K562 (cell line): Measurements from ENCODE around the gene BCL10. TPM values are rescaled to one million over a fixed set of nuclear protein-coding genes. Genes with fewer than 3 reads are reported as not detected.
A peak's percentile ranks its signal among the peaks of the same experiment; 100 is the strongest.

Experiments used
- CAMTA2 ChIP-seq: fragments of 250-450 bp; sonication (Bioruptor Pico); conservative IDR thresholded peaks from 2 replicates; pipeline ENCODE4 v1.5.1; 2022
- ESRRA ChIP-seq: fragments of 450-650 bp; IDR thresholded peaks from 2 replicates; pipeline ENCODE4 v1.6.1; 2014; ENCODE audit warnings: low read depth, mild to moderate bottlenecking, moderate library complexity, borderline replicate concordance
- FOSL1 ChIP-seq: fragments of 200-800 bp; sonication (Bioruptor generic); conservative IDR thresholded peaks from 2 replicates; pipeline ENCODE4 v1.6.1; 2016; ENCODE audit warnings: missing genetic modification characterization, missing compliant biosample characterization
- JUND ChIP-seq, 2 experiments: IDR thresholded peaks; 2 replicates in 1 of 2; 3 replicates in 1 of 2; pipeline ENCODE4 v1.6.1; 2011; ENCODE audit warnings: borderline replicate concordance in 2 of 2, low read depth in 2 of 2, low read length in 2 of 2, improper control_type of control experiment in 1 of 2, missing biosample characterization in 1 of 2, missing genetic modification characterization in 1 of 2, missing genetic modification reagents in 1 of 2
- KDM1A ChIP-seq, 2 experiments: fragments of 450-650 bp; IDR thresholded peaks; 2 replicates each; pipeline ENCODE4 v1.6.1; 2016; ENCODE audit warnings: mild to moderate bottlenecking in 2 of 2
- KDM2B ChIP-seq: fragments of 250-450 bp; sonication (Bioruptor Pico); IDR thresholded peaks from 2 replicates; pipeline ENCODE4 v1.8.0; 2021; ENCODE audit warnings: mild to moderate bottlenecking, moderate library complexity
- MXI1 ChIP-seq: IDR thresholded peaks from 2 replicates; pipeline ENCODE4 v1.6.1; 2011; ENCODE audit warnings: low read depth, mild to moderate bottlenecking, improper control_type of control experiment, low read length
- NEUROD1 ChIP-seq: fragments of 150-350 bp; IDR thresholded peaks from 2 replicates; pipeline ENCODE4 v1.6.1; 2014; ENCODE audit warnings: borderline replicate concordance, low read length, low read depth; ENCODE audit not compliant: partially characterized antibody
- RBFOX2 ChIP-seq: fragments of 200-400 bp; formaldehyde crosslinking; IDR thresholded peaks from 2 replicates; pipeline ENCODE4 v1.6.1; 2017; ENCODE audit warnings: low read depth, mild to moderate bottlenecking, low read length, moderate library complexity
- RHOXF2B ChIP-seq: fragments of 250-450 bp; sonication (Bioruptor Pico); conservative IDR thresholded peaks from 2 replicates; pipeline ENCODE4 v1.5.1; 2021
- SMC3 ChIP-seq: conservative IDR thresholded peaks from 2 replicates; pipeline ENCODE4 v1.6.1; 2011; ENCODE audit warnings: low read depth, low read length, improper control_type of control experiment; ENCODE audit not compliant: insufficient read depth
- ZNF174 ChIP-seq: fragments of 250-450 bp; sonication (Bioruptor Pico); IDR thresholded peaks from 2 replicates; pipeline ENCODE4 v1.4.0; 2020; ENCODE audit warnings: mild to moderate bottlenecking
- ZNF316 ChIP-seq: fragments of 450-650 bp; IDR thresholded peaks from 2 replicates; pipeline ENCODE4 v1.6.1; 2016
- ZNF407 ChIP-seq: fragments of 450-650 bp; IDR thresholded peaks from 2 replicates; pipeline ENCODE4 v1.6.1; 2016; ENCODE audit warnings: low read depth
- ZNF592 ChIP-seq: fragments of 450-650 bp; IDR thresholded peaks from 2 replicates; pipeline ENCODE4 v1.6.1; 2017; ENCODE audit warnings: antibody characterized with exemption, mild to moderate bottlenecking
- ZNF707 ChIP-seq: fragments of 250-450 bp; sonication (Bioruptor Pico); conservative IDR thresholded peaks from 2 replicates; pipeline ENCODE4 v1.8.0; 2022; ENCODE audit warnings: inconsistent platforms, mild to moderate bottlenecking, moderate library complexity
- ZNF766 ChIP-seq: fragments of 200-800 bp; sonication (Bioruptor generic); conservative IDR thresholded peaks from 2 replicates; pipeline ENCODE4 v1.6.1; 2016; ENCODE audit warnings: missing genetic modification characterization, missing compliant biosample characterization
- polyA plus RNA-seq, 8 experiments: library from polyadenylated mRNA; depleted of rRNA in 4 of 8; stranded (reverse) in 5 of 8; unstranded in 3 of 8; fragments of >200 nt; fragmentation: Nextera tagmentation in 2 of 8; fragmentation: Illumina TruSeq in 1 of 8; extraction: Ambion mirVana in 2 of 8; extraction: Trizol in 1 of 8; gene quantifications; 2 replicates each; pipeline versions ENCODE4 v1.2.1 to v1.2.3, GENCODE V29; 2011 to 2014; ENCODE audit warnings: inconsistent platforms in 1 of 8, missing spikeins in 1 of 8
- total RNA-seq, 7 experiments: library from RNA; depleted of rRNA in 6 of 7; stranded (reverse); fragments of >200 nt in 6 of 7; fragmentation: Illumina TruSeq in 2 of 7; extraction: Trizol in 2 of 7; gene quantifications; 2 replicates each; pipeline versions ENCODE4 v1.2.1 to v1.2.3, GENCODE V29; 2011 to 2021; ENCODE audit warnings: low replicate concordance in 1 of 7

Gene BCL10
- total and polyA plus RNA-seq, 9 of the 15 experiments (the other 6 are each of a cell fraction or from before 2014, with no cell fraction given): 8.0 to 19.4 (median 12.3) TPM

GRCh38 chr1:85274969-85275453 is 1.4 kb downstream of the BCL10 start (continued):
- TF ChIP-seq SMC3 (no peak), ZNF316 (no peak), KDM1A (IDR thresholded peaks at IDR 0.05) (peak; percentile 50 to 61; a peak in 3 of 4 replicates), FOSL1 (peak; percentile 78), ZNF707 (CRISPR knock-in tag) (no peak), RBFOX2 (peak; percentile 56; the same call in 1 of the 2 replicates), ZNF766 (CRISPR knock-in tag) (0 out of 2 replicates have a peak, but pooled peaks have one; percentile 19), ZNF407 (no peak), NEUROD1 (no peak), MXI1 (no peak), ZNF592 (no peak), RHOXF2B (CRISPR knock-in tag) (no peak), JUND (IDR thresholded peaks at IDR 0.05; ENCODE audit: borderline replicate concordance, low read depth, low read length) (no peak), JUND (tag; IDR thresholded peaks at IDR 0.05; ENCODE audit: borderline replicate concordance, low read depth, low read length) (0 out of 3 replicates have a peak, but pooled peaks have one; percentile 30), ESRRA (peak; percentile 35; the same call in 1 of the 2 replicates), CAMTA2 (CRISPR knock-in tag) (no peak), KDM2B (no peak), ZNF174 (CRISPR knock-in tag) (no peak)
